Measurements from ENCODE around the gene ZNHIT2.
"Not testable (repeated sequence)": the region's sequence is repeated elsewhere in the genome, so short reads cannot be mapped to it uniquely, and the experiment has no call there.

Gene ZNHIT2

DNA sequence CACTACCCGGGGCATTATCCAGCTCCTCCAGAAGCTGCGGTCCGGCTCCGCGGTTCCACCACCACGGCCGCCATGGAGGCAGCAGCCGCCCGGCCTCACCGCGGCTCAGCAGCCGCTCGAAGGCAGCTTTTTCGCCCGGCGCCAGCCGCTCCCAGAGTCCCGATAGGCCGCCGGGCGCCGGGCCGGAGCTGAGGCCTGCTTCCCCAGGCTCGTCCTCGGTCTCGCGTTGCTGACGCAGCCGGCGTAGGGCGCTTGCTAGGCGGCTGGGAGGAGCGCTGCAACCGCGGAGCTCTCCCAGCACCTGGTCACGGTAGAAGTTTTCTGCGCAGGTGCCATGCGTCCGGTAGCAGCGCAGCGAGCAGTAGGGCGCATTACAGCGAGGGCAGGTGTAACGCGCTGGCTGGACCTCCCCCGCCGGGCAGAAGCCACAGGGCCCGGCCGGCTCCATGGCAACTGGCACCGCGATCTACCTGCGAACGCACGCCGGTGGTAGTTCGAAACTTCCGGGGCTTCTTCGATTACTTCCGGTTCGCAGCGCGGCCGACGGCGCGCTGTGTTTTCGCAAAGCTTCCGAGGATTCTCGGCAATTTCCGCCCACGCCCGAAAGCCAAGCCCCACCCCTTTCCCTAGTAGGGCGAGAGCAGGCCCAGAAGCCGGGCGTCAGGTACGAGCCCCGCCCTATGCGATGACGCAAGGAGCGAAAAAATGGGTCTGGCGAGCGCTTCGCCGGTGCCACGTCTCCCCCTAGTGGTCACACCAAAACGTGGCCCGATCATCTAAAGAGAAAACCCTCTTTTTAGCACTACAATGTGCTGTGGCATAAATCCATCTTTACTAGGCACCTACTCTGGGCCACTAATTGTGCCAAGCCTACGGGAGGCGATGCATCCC is at the start of gene ZNHIT2:
ZNHIT2 (minus strand) TSS at position 496 of the 891 bp plus-strand sequence; CDS start at position 448, 48 bp downstream.
- FAIRE-seq = peak; percentile 99

- no peak for FAIRE-seq
Observed at GRCh38 chr11:65166893-65167292, 49.4 kb upstream of the ZNHIT2 start.

GRCh38 chr11:65165410-65166317 is 48.2 kb upstream of the ZNHIT2 start:
- FAIRE-seq = no peak

- FAIRE-seq = no peak
Observed at GRCh38 chr11:65163684-65164083, 46.2 kb upstream of the ZNHIT2 start.

GRCh38 chr11:65160643-65161042 is 43.1 kb upstream of the ZNHIT2 start:
- FAIRE-seq = no peak

- FAIRE-seq = no peak
Observed at GRCh38 chr11:65159012-65159411, 41.5 kb upstream of the ZNHIT2 start.

- no peak for FAIRE-seq
Observed at GRCh38 chr11:65157336-65157735, 39.8 kb upstream of the ZNHIT2 start.

- FAIRE-seq = no peak
Observed at GRCh38 chr11:65156926-65157325, 39.4 kb upstream of the ZNHIT2 start.

- FAIRE-seq = no peak
Observed at GRCh38 chr11:65156256-65156655, 38.8 kb upstream of the ZNHIT2 start.

DNA sequence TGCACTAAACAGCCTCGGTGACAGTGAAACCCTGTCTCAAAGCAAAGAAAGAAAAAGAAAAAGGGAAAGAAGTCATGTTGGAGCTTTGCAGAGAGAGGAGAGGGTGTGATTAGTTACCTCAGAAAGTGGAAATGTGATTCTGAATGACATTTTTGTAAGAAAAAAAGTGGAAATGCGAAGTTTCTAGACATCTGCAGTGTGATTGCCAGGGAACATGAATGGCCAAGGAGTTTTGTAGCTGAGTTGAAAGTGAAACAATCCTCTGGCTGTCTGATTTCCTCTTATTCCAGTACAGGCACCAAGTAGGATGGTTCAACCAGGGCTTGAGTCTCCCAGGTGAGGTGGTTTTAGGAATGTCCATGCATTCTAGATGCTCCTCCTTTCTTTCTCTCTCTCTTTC is 34.6 kb upstream of the ZNHIT2 start:
- FAIRE-seq = no peak

- no peak for FAIRE-seq
Observed at GRCh38 chr11:65151331-65151899, 33.9 kb upstream of the ZNHIT2 start.

DNA sequence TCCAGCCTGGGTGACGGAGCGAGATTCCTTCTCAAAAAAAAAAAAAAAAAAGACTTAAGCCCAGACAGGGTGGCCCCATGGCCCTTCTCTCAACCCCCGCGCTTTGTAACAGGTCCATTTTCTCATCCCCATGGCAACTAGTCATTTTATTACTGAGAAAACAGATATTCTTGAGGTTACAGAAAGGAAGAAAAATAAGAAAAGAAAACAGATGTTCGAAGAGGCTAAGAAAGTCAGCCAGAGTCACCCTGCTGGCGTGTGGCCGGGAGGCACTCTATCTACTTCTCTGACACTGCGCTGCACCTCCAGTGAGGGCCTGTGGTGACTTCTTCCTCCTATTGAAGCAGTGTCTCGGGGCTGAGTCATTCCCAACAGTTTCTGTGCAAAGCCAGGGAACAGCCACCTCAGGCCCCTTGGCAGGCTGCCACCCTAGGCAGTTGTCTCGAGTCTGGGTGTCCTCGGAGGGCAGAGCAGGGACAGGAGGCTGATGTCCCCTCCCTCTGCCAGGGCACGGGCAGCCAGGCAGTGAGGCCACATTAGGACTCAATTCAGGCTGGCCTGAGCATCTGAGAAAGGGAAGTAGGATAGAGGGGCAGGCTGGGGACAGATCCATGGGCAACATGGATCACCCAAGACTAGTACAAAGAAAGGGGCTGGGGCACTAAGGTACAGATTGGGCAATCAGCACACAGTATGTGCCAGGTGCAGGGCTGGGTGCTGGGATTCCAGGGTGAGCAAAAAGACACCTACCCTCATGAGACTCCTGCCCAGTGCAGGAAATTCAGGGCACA is 33.2 kb upstream of the ZNHIT2 start:
- no peak for FAIRE-seq

- FAIRE-seq = not testable (repeated sequence)
Observed at GRCh38 chr11:65150131-65150508, 32.6 kb upstream of the ZNHIT2 start.

GRCh38 chr11:65148657-65149056 is 31.2 kb upstream of the ZNHIT2 start:
- no peak for FAIRE-seq

DNA sequence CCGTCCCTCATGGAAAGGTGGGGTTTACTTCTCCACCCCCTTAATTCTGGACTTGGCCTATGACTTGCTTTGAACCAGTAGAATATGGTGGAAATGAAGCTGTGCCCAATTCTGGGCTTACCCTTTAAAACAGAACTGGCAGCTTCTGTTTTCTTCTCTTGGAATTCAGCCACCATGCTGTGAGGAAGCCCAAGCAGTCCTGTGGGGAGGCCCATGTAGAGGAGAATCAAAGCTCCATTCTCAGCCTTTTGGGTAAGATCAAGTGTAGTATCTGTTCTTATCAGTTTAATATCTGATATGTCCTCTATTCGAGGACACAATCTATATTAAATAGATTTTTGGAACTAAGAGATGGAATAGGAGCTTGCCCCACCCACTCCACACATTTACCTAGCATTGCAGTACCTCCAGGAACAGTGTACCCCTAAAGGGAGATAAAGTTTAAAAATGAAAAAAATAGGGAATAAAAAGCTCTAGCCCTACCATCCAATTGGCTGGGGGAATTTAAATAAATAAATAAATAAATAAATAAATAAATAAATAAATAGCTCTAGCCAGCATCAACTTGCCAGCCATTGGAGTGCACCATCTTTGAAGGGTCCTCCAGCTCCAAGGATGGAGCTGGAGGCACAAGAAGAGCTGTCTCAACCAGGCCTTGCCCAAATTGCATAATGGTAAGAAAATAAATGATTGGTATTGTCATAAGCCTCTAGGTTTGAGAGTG is 30.0 kb upstream of the ZNHIT2 start:
- no peak for FAIRE-seq

- FAIRE-seq = no peak
Observed at GRCh38 chr11:65141896-65142494, 24.5 kb upstream of the ZNHIT2 start.

- FAIRE-seq = no peak
Observed at GRCh38 chr11:65136515-65137096, 19.1 kb upstream of the ZNHIT2 start.

- no peak for FAIRE-seq
Observed at GRCh38 chr11:65135633-65136145, 18.2 kb upstream of the ZNHIT2 start.

- peak; percentile 97 for FAIRE-seq
Observed at GRCh38 chr11:65134952-65135632, 17.6 kb upstream of the ZNHIT2 start.

Data from A204.1 (cell line).